ENCODE measurements around the gene CACNA1D.
"Not testable (repeated sequence)": the region's sequence is repeated elsewhere in the genome, so short reads cannot be mapped to it uniquely, and the experiment has no call there.

Gene CACNA1D

DNA sequence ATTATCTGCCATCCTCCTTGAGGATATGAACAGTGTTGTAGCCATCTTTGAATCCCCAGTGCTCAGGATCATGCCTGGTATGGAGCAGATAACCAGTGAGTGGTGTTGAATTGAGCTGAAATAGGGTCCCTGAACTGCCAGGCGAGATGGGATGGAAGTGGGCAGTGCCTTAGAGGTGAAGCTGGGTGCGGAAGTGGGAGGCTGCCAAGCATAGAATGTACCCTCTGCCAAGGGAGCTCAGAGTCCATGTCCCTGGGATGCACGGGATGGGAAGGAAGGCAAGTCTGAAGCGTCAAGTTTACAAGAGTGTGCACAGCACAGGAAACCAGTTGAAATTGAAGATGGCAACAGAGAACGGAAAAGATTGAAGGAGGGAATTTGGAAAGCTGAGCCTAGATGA is 147.0 kb downstream of the CACNA1D start:
- no peak overlapping the region for H3K4me3 ChIP-seq
- no peak overlapping the region for H3K27ac ChIP-seq

- Histone ChIP-seq H3K4me3 (no peak overlapping the region), H3K27ac (no peak overlapping the region)
These were observed 147.8 kb downstream of the CACNA1D start for GRCh38 chr3:53642211-53642610.

- Histone ChIP-seq H3K4me3 (no peak overlapping the region), H3K27ac (no peak overlapping the region)
These were observed 149.3 kb downstream of the CACNA1D start for GRCh38 chr3:53643757-53644156.

- Histone ChIP-seq H3K4me3 (no peak overlapping the region), H3K27ac (no peak overlapping the region)
These were observed 151.3 kb downstream of the CACNA1D start for GRCh38 chr3:53645754-53646153.

DNA sequence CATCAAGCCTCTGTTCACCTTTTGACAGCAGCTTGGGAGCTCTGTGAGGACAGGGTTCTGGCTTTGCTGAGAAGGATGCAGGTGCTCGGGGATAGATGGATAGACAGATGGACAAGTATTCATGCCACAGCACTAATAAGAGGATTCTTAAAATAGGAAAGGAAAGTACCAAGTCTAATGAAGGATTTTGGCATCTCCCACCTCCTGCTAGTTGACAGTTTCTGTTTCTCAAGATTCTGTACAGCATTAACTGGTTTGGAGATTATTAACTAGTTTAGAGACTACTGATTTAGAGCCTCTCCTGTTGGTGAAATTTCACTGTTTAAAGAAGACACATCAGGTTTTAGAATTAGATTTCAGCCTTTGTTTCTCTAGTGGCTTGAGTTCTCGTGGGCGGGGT is 152.3 kb downstream of the CACNA1D start:
- Histone ChIP-seq H3K27ac (no peak overlapping the region), H3K4me3 (no peak overlapping the region)

GRCh38 chr3:53649816-53650215 is 155.4 kb downstream of the CACNA1D start:
- Histone ChIP-seq H3K27ac (no peak overlapping the region), H3K4me3 (no peak overlapping the region)

DNA sequence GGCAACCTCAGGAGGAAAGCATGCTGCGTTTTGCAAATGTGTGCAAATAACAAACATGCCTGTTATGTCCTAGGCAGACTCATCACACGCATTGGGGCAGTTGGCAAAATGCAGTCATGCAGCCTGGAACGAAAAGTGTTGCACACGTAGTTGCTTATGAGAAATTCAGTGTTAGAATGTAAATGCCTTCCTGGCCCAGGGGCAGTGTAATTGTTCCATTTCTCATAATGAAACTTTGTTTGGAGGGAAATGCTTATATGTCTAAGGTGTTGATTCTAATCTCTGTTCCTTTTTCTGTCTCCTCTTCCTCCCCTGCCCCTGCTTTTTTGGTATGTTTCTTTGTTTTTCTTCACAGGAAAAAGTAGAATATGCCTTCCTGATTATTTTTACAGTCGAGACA is 156.0 kb downstream of the CACNA1D start:
- Histone ChIP-seq H3K4me3 (no peak overlapping the region), H3K27ac (no peak overlapping the region)

- Histone ChIP-seq H3K4me3 (no peak overlapping the region), H3K27ac (no peak overlapping the region)
These were observed 156.7 kb downstream of the CACNA1D start for GRCh38 chr3:53650928-53651661.

- Histone ChIP-seq H3K4me3 (no peak overlapping the region), H3K27ac (no peak overlapping the region)
These were observed 157.5 kb downstream of the CACNA1D start for GRCh38 chr3:53651927-53652326.

DNA sequence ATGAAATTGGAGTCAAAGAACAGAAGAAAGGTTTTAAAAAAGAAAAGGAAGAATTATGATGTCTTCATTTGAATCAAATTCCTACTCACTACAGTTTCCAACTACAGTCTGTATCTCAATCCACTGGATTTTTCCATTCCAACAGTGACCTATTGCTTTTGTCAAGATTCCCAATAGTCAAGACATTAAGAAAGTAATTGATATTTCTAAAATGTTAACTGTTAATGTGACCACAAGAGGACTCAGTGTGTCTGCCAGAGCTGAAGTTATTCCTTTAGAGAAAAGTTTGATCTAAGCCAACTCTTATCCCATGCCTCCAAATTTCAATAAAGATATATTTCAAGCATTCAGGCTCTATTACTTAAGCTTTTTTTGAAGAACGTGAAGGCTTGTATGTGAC is 163.2 kb downstream of the CACNA1D start:
- H3K4me3 ChIP-seq, result no peak overlapping the region
- H3K27ac ChIP-seq, result no peak overlapping the region

DNA sequence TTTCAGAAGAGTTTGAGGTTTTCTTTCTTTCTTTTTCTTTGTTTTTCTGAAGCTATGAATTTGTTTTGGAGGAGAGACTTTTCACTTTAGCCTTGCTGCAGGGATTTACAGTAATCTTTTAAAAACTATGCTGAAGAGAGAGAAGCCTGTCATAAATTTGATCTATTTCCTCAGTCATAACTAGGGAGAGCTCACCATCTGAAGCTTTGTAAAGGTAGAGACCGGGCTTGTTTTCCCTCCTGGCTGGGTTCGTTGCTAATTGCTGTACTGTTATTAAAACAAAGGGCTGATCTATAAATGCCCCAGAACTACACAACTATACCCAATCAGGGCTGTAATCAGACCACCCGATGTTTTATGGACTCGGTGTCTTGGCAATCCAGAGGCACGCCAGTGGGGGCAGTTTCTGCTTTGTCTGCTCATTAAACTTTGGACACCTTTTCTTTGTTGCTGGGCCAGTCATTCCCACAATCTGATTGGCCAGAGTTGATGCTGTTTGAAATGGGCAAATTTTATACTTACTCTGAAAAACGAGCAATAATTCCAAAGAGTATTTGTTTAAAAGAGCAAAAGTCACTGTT is 164.3 kb downstream of the CACNA1D start:
- H3K27ac ChIP-seq, result no peak overlapping the region
- H3K4me3 ChIP-seq, result no peak overlapping the region

DNA sequence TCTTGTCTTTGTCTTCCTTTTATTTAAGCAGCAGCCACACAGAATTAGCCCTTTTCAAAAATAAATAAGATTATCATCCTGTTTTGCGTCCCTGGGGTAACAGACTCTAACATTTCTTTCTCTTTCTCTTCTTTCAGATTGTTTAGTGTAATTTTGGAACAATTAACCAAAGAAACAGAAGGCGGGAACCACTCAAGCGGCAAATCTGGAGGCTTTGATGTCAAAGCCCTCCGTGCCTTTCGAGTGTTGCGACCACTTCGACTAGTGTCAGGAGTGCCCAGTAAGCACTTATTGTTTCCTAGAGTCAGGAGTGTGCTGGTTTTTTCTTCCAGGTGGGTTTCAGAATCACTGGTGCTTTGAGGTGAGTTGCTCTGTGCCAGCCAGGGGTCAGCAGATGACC is 165.6 kb downstream of the CACNA1D start:
- no peak overlapping the region for H3K27ac ChIP-seq
- no peak overlapping the region for H3K4me3 ChIP-seq

- Histone ChIP-seq H3K4me3 (no peak overlapping the region), H3K27ac (no peak overlapping the region)
These were observed 167.1 kb downstream of the CACNA1D start for GRCh38 chr3:53661480-53661879.

- not testable (repeated sequence) for H3K4me3 ChIP-seq, H3K27ac ChIP-seq
These were observed 170.4 kb downstream of the CACNA1D start for GRCh38 chr3:53664812-53665211.

- no peak overlapping the region for H3K27ac ChIP-seq
These were observed 171.4 kb downstream of the CACNA1D start for GRCh38 chr3:53665608-53666425.

GRCh38 chr3:53668872-53669271 is 174.5 kb downstream of the CACNA1D start:
- Histone ChIP-seq H3K27ac (no peak overlapping the region), H3K4me3 (no peak overlapping the region)

More at GRCh38 chr3:53665608-53666425, 171.4 kb downstream of the CACNA1D start:
- H3K4me3 ChIP-seq, result no peak overlapping the region

DNA sequence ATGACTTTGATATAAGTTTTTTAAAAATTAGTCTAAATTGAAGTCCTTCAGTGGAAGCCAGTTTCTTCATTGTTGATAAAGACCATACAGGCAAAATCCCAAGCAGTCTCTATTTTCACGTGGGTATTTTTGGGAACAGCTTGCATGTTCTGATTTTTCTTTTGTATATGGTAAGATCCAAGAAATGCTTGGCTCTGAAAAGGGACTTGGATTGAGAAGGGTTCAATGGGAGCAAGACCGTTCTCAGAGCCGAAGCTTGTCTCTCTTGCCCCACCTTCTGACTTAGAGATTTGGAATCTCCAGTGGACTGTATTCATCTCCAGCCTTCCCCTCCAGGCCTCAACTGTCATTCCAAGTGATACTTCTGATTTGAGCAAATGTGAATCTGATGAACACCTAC is 176.3 kb downstream of the CACNA1D start:
- Histone ChIP-seq H3K4me3 (no peak overlapping the region), H3K27ac (no peak overlapping the region)

- H3K4me3 ChIP-seq, result no peak overlapping the region
- H3K27ac ChIP-seq, result no peak overlapping the region
These were observed 177.0 kb downstream of the CACNA1D start for GRCh38 chr3:53671192-53671960.

DNA sequence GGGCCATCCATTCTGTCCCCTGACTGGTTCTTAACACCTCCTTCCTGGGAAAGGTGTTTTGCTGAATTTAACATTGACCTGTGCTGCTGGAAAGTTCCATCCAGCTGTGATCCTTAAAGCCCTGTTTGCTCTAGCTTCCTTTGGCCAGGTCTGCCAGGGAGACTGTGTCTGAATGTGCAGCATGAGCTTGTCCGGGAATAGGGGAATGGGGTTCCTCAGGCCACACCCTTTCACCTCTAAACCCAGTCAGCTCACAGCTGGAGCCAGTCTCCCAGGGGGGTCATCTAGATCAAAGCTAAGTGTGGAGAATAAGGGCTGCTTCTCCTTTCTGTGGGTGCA is 177.5 kb downstream of the CACNA1D start:
- H3K27ac ChIP-seq, result no peak overlapping the region
- no peak overlapping the region for H3K4me3 ChIP-seq

- no peak overlapping the region for H3K27ac ChIP-seq
- H3K4me3 ChIP-seq, result no peak overlapping the region
These were observed 178.6 kb downstream of the CACNA1D start for GRCh38 chr3:53672981-53673380.

Measured in skin epidermis (tissue), 12 donors.